GM08714 (cell line): ENCODE measurements around the gene DDX27.

ENCODE experiments used
- H3K4me3 ChIP-seq: fragments of 200-500 bp; sonication (Bioruptor generic); 2 replicates; pipeline ENCODE4 v1.5.1; 2014; ENCODE audit warnings: mild to moderate bottlenecking, low read length, inconsistent platforms
- ZNF274 ChIP-seq: IDR thresholded peaks from 2 replicates; pipeline ENCODE4 v1.6.1; 2012; ENCODE audit warnings: mild to moderate bottlenecking, low read depth, low read length

Gene DDX27

DNA sequence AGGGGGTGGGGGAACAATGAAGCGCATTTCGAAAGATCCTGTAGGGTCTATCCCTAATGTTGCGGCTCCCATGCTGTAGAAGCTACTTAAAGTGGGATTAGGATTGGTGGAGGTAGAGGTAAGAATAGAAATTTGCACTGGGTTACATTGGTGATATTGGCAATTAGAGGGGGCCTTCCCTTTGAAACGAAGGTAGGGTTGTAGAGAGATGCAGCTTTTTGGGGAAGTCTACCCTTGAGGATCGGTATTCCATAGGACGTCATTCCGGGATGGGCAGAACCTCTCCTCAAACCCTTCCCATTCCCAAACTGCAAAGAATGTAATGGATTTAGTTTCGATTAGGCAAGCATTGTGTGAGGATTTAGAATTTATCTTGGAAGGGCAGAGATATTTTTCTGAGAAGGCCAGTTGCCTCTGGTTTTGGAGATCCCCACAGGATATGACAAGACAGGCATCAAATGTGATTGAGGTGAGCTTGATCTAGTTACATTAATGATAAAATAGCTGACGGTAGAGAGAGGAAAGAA lies 64.0 kb downstream of the DDX27 start:
- no peak for TF ChIP-seq ZNF274
- H3K4me3 ChIP-seq, result peak overlapping the region; percentile 4

DNA sequence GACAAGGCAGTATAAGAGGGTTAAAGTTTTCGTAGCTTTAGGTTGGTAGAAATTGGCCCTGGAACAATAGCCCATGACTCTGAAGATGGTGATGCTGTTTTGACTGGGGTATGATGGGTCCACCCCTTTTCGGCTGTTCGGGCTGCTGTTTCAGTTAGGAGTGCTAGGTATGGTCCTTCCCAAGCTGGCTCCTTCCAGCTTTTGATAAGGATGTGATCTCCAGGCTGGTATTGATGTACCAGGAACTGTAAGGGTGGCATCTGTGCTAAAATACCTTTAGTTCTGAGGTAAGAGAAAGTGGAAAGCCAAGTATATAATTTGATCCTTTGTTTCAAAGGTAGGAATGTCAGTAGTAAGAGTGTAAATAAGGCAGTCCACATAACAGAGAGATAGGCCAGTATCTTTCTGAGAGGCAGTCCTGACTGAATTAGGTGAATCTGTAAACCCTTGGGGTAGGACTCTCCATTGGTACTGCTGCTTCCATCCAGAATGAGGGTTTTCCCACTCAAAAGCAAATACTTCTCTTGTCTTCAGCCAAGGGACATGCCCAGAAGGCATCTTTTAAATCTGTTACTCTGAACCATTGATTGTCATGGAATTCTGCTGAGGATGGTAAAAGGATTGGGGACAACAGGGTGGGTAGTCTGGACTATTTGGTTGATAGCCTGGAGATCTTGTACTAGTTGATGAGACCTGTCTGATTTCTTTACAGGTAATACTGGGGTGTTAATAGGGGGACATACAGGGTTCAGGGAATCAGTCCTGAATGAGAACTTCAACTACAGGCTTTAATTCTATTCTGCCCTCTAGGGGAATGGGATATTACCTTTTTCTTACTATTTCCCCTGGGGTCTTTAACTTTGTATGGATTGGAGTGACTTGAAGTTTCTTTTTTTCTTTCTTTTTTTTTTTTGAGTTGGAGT lies 64.7 kb downstream of the DDX27 start:
- peak overlapping the region; percentile 4; the same call in 1 of the 2 replicates for H3K4me3 ChIP-seq
- no peak for TF ChIP-seq ZNF274

DNA sequence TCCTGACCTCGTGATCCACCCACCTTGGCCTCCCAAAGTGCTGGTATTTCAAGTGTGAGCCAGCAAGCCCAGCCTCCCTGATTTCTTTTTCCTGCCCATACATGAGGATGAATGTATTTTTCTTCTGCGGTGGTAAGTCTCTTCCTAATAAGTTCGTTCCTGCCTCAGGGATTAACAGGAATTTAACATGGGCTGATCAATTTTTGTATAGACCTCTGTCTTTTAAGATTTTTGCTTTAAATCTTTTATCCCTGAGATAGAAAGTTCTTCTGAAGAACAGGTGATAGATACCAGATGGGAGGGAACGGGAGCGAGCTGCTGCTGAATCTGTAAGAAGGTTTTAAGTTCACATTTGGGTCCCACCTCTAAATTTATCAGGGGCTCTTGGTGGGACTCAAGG lies 65.6 kb downstream of the DDX27 start:
- TF ChIP-seq ZNF274, result no peak
- no peak overlapping the region for H3K4me3 ChIP-seq

DNA sequence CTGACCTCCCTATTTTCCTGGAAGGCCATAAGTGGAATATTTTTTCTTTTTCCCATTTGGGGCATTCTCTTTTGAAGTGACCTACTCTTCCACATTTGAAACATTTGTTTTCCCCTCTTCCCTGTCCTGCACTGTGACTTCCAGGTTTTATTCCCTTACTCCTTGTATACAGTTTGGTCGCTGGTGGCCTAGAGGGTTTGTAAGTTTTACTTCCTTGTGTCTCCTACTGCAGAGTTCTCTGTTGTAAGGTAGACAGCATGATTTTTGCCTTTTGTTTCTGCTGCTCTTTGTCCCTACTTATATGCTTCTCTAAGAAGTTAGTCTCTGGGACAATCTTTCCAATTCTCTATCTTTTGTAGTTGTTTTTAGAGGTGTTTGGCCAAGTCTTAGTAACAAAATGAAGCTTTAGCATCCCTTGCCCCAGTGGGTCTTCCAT lies 66.0 kb downstream of the DDX27 start:
- no peak for TF ChIP-seq ZNF274
- no peak overlapping the region for H3K4me3 ChIP-seq

DNA sequence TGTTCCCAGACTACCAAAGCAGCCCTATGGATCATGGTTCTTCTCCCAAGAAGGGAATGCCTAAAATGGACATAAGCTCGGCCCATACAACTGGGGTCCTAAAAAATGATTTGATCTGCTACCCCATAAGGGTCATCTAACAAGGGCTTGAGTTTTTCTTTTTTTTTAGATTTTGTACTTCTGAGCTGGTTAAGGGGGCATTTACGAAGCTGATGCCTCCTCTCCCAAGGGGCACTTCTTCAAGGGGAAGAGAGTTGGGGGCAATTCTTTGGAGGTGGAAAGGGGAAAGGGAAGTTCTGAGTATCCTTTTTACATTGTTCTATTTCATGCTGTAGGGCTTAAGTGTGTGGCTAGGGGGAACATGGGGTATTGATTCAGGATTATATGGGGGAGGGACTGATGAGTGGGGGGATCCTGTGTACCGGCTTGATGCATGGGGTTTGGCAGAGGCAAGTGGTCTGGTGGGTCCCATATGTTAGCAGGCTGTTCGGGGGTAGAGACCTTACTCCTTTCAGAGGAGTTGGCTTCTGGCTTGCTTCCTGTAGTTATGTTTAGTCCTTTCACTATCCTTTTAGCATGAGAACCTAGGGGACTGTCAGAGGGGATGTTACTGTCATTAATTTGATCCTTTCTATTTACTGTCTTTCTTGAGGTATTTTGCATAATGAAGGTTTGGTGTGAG lies 66.7 kb downstream of the DDX27 start:
- no peak overlapping the region for H3K4me3 ChIP-seq
- TF ChIP-seq ZNF274, result no peak

DNA sequence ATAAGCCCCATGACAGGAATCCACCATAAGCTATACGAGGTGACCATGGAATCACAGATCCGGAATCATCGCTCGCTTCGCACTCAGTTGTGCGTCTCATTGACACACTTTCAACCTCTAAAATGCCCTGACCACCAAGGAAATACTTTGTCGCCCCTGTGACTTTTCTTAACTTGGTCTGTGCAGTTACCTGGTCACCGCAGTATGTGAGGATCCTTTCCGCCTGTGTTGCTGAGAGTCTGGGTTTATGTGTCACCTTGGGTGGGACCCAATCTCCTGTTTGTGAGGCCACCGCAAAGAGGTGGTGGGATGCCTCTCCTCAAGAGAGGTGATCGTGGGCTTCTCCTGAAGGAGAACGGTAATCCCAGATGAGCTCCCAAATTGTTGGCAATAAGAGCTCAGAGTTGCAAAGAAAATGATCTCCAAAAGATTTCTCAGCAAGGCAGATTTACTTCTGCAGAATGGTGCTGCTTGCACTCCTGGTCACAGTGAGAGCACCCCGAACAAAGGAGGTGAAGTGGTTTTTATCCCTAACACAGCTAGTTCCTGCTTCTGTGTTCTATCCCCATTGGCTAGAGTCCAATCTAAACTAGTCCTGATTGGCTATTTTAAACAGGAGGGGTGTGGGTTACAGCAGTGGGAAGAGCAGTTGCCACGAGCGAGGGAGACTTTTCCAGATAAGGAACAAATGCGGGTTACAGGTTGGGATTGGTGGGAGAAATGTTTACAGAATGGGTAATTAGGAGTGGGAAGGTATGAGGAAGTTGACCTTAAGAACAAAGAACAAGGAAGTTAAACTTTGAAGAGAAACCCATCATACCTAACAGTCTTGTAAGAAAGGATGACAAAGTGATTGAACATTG lies 67.7 kb downstream of the DDX27 start:
- TF ChIP-seq ZNF274, result no peak
- H3K4me3 ChIP-seq, result no peak overlapping the region

DNA sequence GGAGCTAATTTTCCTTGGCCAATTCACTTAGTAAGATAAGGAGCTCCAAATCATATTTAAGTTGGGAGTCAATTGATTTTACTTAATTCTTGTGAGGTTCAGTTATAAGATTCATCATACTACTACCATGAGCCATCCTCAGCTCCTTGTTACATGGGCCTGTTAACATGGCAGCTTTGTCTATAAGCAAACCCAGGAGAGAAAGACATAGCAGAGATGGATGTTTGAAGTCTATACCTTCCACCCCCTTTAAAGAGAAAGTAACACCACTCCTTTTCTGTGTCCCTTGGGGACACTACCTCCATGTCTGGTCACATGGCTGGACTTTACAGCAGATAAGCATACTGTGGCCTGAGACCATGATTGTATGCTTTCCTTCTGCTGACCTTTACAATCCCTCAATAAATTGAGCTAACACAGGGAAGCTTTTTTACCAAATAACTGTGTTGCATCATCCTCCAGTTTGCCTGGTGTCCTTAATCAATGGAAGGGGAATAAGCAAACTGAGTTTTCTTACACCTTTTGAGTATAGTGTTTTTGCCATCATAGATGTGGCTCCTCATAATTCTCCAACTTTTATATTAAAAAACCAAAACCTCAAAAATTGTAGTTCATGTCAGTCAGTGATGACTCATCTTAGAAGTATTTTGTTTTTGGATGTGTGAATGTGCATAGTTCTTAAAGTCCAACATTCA lies 68.5 kb downstream of the DDX27 start:
- no peak overlapping the region for H3K4me3 ChIP-seq
- no peak for TF ChIP-seq ZNF274

DNA sequence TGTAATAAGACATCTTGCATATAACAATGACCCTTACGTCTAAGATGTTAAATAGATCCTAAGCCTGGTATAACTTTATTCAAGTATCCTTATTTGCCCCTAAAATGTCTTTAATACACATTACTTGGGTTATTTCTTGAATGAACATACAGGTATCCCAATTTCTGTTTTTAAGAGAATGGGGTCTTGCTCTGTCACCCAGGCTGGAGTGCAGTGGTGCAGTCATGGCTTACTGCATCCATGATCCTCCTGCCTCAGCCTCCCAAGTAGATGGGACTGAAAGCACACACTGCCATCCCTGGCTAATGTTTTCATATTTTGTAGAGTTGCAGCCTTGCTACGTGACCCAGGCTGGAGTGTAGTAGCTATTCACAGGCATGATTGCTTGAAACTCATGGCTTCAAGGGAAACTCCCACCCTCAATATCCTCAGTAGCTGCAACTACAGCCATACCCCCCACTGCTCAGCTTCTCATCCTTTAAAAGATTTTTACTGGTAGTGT lies 69.1 kb downstream of the DDX27 start:
- TF ChIP-seq ZNF274, result no peak
- no peak overlapping the region for H3K4me3 ChIP-seq

DNA sequence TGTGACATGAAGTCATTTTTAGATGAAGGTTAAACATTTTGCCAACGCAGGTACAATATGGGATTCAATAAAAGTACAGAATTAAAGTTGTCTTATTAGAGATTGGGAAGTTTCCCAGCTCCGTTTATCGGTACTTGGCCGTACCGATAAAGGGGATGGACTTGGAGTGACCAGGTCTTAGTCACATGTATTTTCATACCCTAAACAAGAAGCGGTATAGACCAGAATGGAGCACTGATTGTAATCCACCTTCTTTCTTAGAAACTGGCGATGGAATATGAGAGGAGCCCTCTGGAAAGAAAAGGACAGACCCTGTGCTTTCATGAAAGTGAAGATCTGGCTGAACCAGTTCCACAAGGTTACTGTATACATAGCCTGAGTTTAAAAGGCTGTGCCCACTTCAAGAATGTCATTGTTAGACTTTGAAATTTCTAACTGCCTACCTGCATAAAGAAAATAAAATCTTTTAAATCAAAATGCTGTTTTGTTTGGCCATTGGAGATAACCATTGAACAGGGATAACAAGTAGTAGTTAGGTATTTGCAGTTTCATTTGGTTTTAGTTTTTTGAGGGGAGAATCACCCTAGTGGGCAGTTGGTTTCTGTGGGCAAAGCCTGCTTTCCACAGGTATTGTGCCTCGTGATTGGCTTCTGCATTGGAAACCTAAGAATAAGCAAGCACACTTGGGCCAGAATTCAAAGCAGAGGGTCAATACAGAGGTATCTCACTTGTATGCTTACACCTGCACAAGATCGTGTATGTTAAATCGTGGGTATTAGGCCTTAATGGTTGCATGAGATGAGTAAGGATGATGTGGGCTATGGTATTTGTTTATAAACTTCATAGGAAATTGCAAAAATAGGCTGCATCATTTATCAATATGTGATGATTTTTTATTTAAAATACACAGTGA lies 69.8 kb downstream of the DDX27 start:
- TF ChIP-seq ZNF274, result no peak
- no peak overlapping the region for H3K4me3 ChIP-seq

DNA sequence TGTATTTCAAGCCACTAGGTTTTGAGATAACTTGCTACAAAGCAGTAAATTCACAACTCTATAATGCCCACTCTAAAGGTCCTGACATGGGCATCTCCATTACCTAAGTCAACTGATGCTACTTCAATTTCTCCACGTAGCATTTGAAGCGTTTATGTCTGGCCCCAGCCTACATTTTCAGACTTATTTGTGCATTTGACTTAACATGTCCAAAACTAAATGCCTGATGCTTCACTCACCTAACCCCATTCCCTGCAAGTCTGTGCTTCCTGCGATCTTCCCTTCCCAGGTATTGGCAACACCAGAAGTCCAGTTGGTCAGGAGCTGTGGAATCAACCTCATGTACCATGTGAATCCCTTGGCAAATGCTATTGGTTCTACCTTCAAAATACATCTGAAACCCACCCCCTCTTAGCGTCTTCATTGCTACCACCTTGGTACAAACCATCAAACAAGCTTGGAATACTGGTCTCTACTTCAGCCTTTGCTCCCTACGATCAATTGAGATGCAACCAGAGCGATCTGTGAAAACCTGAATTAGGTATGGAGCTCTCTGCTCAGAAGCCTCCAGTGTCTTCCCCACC lies 71.5 kb downstream of the DDX27 start:
- TF ChIP-seq ZNF274, result no peak
- H3K4me3 ChIP-seq, result no peak overlapping the region

DNA sequence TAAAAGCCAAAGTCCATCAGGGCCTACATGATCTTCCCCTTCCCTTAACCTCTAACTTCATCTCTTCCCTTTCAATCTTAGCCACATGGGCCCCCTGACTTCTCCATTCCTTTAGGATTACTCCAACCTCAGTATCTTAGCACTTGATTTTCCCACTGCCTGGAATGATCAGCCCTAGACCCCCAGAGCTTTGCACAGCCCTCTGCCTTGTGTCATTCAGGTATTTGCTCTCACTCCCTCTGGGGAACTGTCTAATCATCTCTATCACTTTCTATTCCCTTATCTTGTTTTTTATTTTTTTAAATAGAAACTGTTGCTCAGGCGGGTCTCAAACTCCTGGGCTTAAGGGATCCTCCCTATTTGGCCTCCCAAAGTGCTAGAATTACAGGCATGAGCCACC lies 72.0 kb downstream of the DDX27 start:
- no peak for TF ChIP-seq ZNF274
- H3K4me3 ChIP-seq, result no peak overlapping the region

DNA sequence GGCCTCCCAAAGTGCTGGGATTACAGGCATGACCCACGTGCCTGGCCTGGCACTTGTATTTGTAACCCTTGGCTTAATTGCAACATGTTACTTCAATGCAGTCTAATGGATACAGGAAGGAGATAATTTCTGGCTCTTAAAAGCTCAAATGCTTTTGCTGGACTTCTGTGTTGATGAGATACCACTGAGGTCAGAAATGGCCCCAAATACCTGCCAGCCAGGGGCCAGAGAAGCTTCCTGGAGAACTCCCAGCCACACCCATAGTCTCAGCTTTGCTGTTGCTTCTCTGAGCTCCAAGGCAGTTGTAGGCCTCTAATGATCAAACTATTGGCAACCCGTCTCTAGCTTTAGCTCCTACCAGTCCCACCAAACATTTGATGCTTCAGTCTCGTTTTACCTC lies 72.8 kb downstream of the DDX27 start:
- TF ChIP-seq ZNF274, result no peak
- H3K4me3 ChIP-seq, result no peak overlapping the region
